Right atrium auricular region (tissue), 2 donors: ENCODE data around the gene MAPT. TPM values are rescaled to one million over a fixed set of nuclear protein-coding genes. Genes with fewer than 3 reads are reported as not detected.

Experiments
- DNase-seq: peaks from one replicate; pipeline ENCODE4 v3.0.0-alpha.2; 2019; ENCODE audit warnings: low spot score
- H3K27ac ChIP-seq, 2 donors: fragments of 200-600 bp; sonication (generic); 1 replicate in 1 of 2; 2 replicates in 1 of 2; pipeline ENCODE4 v1.5.1; 2016 to 2019
- H3K27me3 ChIP-seq, 2 donors: fragments of 200-600 bp; sonication (generic); one replicate each; pipeline versions ENCODE4 v1.5.1 to v1.6.0; 2017 to 2019
- H3K36me3 ChIP-seq: fragments of 200-600 bp; sonication (generic); one replicate; pipeline ENCODE4 v1.5.1; 2016
- H3K4me1 ChIP-seq, 2 donors: fragments of 200-600 bp; sonication (generic); one replicate each; pipeline versions ENCODE4 v1.5.1 to v1.6.0; 2017 to 2019
- H3K4me3 ChIP-seq, 2 donors: fragments of 200-600 bp; sonication (generic); 1 replicate in 1 of 2; 2 replicates in 1 of 2; pipeline ENCODE4 v1.5.1; 2017 to 2019; ENCODE audit warnings: mild to moderate bottlenecking in 1 of 2, moderate library complexity in 1 of 2
- H3K9me3 ChIP-seq, 2 donors: fragments of 200-600 bp; sonication (generic); one replicate each; pipeline ENCODE4 v1.5.1; 2019
- CTCF ChIP-seq, 2 donors: fragments of 200-600 bp; sonication (generic); IDR thresholded peaks; one replicate each; pipeline ENCODE4 v1.5.1; 2019; ENCODE audit warnings: antibody characterized with exemption in 2 of 2
- total RNA-seq, 2 donors: library from RNA; depleted of rRNA; stranded (reverse); fragments of >200 nt; gene quantifications; one replicate each; pipeline ENCODE4 v1.1.0, GENCODE V29; 2016

Gene MAPT
- total RNA-seq, 2 donors from 2014 or later, result 7.8 to 23.0 TPM

- H3K9me3 ChIP-seq, result no peaks in the 10 kb centered on the region
- no peak for TF ChIP-seq CTCF (IDR thresholded peaks at IDR 0.05)
- no peak for DNase-seq
- H3K27me3 ChIP-seq, result no peaks in the 10 kb centered on the region
- H3K4me3 ChIP-seq, result no peak overlapping the region
- no peak overlapping the region for H3K27ac ChIP-seq
- H3K36me3 ChIP-seq, result peaks cover 85% of the 10 kb centered on the region
- peaks cover 0 to 23% of the 10 kb centered on the region in 2 donors for H3K4me1 ChIP-seq
Observed at GRCh38 chr17:46036491-46036890, 142.1 kb downstream of the MAPT start.

GRCh38 chr17:46037722-46038255, 143.4 kb downstream of the MAPT start:
- Histone ChIP-seq H3K27me3 (no peaks in the 10 kb centered on the region), H3K9me3 (no peaks in the 10 kb centered on the region), H3K4me3 (no peak overlapping the region), H3K36me3 (peaks cover 72% of the 10 kb centered on the region), H3K4me1 (peaks cover 0 to 23% of the 10 kb centered on the region in 2 donors), H3K27ac (no peak overlapping the region)
- DNase-seq, result no peak
- TF ChIP-seq CTCF (IDR thresholded peaks at IDR 0.05), result no peak

GRCh38 chr17:46038414-46038813, 144.1 kb downstream of the MAPT start:
- H3K27ac ChIP-seq, result no peak overlapping the region
- H3K9me3 ChIP-seq, result no peaks in the 10 kb centered on the region
- DNase-seq, result no peak
- no peak overlapping the region for H3K4me3 ChIP-seq
- peaks cover 65% of the 10 kb centered on the region for H3K36me3 ChIP-seq
- peaks cover 0 to 23% of the 10 kb centered on the region in 2 donors for H3K4me1 ChIP-seq
- TF ChIP-seq CTCF (IDR thresholded peaks at IDR 0.05), result no peak
- no peaks in the 10 kb centered on the region for H3K27me3 ChIP-seq

GRCh38 chr17:46038937-46039336, 144.6 kb downstream of the MAPT start:
- TF ChIP-seq CTCF (IDR thresholded peaks at IDR 0.05), result no peak
- H3K9me3 ChIP-seq, result no peaks in the 10 kb centered on the region
- peak overlapping the region; percentile 37 to 44 for H3K27ac ChIP-seq
- H3K27me3 ChIP-seq, result no peaks in the 10 kb centered on the region
- peaks cover 60% of the 10 kb centered on the region for H3K36me3 ChIP-seq
- DNase-seq, result no peak
- H3K4me3 ChIP-seq, result no peak overlapping the region
- peaks cover 0 to 28% of the 10 kb centered on the region in 2 donors for H3K4me1 ChIP-seq

GRCh38 chr17:46039592-46040186, 145.3 kb downstream of the MAPT start:
- TF ChIP-seq CTCF (IDR thresholded peaks at IDR 0.05), result no peak
- Histone ChIP-seq H3K4me1 (peaks cover 0 to 34% of the 10 kb centered on the region in 2 donors), H3K27me3 (no peaks in the 10 kb centered on the region), H3K4me3 (no peak overlapping the region), H3K27ac (peak overlapping the region; percentile 37 to 44), H3K9me3 (no peaks in the 10 kb centered on the region), H3K36me3 (peaks cover 53% of the 10 kb centered on the region)
- DNase-seq, result no peak

- peaks cover 0 to 46% of the 10 kb centered on the region in 2 donors for H3K4me1 ChIP-seq
- H3K9me3 ChIP-seq, result no peaks in the 10 kb centered on the region
- H3K27ac ChIP-seq, result no peak overlapping the region
- H3K36me3 ChIP-seq, result peaks cover 33% of the 10 kb centered on the region
- DNase-seq, result no peak
- H3K4me3 ChIP-seq, result no peak overlapping the region
- no peaks in the 10 kb centered on the region for H3K27me3 ChIP-seq
- TF ChIP-seq CTCF (IDR thresholded peaks at IDR 0.05), result no peak
Observed at GRCh38 chr17:46042246-46042645, 147.9 kb downstream of the MAPT start.
